ENCODE results near the gene ZNF385C.

Gene ZNF385C

DNA sequence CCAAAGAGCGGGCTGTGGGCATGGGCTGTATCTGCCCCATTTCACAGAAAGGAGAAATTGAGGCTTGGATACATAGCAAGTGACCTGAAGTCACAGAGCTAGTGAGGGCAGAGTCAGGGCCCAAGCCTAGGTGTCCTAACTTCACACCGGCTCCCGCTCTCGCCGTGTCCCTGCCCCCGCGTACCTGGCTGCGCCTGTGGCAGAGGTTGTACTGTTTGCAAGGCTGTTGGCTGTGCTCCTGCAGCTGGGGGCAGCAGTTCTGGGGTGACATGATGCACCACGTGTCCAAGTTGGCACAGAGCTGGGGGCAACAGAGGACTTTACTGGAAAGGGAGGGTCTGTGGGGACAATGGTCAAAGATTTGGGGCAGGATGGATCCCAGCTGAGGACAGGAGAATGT lies 10.8 kb upstream of the ZNF385C start:
- in situ Hi-C loops (cut with HindIII; ENCODE audit: low sequenced_read_pairs), result no loop called here

DNA sequence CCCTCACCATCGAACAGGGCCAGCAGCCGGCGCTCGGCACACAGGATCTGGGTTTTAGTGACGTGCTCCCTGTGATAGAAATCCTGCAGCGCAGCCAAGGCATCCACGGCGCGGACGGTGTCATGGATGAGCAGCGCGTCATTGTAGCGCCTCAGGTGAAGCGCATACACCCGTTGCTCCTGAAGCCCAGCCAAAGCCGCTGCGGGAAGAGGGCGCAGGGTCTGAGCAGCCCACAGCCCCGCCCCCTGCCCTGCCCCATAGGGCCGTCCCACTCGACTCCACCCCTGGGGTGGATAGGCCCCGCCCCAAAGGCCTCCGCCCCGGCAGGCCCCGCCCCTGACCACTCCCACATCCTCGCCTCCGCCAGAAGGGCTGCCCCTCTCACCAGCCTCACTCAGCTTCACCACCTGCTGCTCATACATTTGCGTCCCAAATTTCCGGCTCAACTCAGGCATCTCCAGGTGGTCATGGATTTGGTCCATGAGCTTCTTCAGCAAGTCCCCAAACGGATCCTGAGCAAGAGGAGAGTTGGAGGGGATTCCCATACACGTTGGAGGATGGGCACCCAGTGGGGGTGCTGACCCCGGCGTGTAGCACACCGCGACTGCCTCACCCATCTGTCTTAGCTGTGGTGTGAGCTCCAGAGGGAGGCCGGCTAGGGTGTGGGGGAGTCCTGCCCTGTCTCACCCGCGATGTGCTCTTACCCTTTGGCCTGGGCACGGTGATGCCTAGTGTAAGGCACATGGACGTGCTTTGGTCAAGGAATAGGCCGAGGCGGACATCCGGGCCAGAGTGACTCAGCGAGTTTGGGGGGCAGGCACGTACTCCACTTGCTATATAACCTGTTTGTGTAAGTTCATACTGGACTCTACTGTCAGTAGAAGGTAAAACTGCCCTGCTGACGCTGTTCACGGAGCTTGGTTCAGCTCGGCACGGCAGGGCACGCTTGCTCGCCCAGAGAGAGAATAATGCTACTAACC lies 9.6 kb upstream of the ZNF385C start:
- in situ Hi-C loops (cut with HindIII; ENCODE audit: low sequenced_read_pairs), result no loop called here

DNA sequence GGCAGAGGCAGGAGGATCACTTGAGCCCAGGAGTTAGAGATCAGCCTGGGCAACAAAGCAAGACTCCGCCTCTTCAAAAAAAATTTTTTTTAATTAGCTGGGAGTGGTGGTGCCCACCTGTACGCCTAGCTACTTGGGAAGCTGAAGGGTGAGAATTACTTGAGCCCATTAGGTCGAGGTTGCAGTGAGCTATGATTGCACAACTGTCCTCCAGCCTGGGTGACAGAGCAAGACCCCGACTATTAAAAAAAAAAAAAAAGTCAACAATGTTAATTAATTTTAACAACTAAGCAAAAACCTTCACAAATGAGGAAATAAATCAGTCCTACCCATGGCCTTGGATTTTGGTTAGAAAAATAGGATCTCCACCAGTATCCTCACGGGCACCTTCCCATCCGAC lies 8.9 kb upstream of the ZNF385C start:
- in situ Hi-C loops (cut with HindIII; ENCODE audit: low sequenced_read_pairs), result no loop called here

DNA sequence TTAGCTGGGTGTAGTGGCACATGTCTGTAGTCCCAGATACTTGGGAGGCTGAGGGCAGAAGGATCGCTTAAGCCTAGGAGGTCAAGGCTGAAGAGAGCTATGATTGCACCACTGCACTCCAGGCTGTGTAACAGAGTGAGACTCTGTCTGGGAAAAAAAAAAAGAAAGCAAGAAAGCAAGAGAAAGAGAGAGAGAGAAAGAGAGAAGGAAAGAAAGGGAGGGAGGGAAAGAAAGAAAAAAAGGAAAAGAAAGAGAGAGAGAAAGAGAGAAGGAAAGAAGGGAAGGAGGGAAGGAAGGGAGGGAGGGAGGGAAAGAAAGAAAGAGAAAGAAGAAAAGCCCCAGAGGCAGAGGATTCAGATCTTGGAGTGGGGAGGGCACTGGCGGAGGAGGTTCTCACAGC lies 7.7 kb upstream of the ZNF385C start:
- in situ Hi-C loops (cut with HindIII; ENCODE audit: low sequenced_read_pairs), result no loop called here

DNA sequence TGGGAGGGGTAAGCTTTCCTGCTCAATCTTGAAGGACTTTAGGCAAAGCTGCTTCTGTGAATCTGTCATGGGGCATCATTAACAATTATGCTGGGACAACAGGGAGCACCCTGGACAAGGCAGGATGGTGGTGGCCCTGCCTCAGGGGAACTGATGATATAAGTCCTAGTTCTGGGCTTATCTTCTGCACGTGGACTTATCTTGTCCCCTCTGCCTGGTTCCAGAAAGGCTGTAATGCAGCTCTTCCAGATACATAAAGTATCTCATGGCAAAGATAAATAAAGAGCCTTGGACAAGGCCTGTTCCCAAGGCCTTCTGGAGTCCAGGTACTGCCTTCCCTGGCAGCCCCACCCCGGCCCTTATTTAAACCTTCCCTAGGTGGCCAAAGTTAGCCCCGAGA lies 6.0 kb upstream of the ZNF385C start:
- in situ Hi-C loops (cut with HindIII; ENCODE audit: low sequenced_read_pairs), result loop anchor here (5.0 kb wide), 1 partner anchor 137 kb away; the partner anchor contains the start of gene CNP

DNA sequence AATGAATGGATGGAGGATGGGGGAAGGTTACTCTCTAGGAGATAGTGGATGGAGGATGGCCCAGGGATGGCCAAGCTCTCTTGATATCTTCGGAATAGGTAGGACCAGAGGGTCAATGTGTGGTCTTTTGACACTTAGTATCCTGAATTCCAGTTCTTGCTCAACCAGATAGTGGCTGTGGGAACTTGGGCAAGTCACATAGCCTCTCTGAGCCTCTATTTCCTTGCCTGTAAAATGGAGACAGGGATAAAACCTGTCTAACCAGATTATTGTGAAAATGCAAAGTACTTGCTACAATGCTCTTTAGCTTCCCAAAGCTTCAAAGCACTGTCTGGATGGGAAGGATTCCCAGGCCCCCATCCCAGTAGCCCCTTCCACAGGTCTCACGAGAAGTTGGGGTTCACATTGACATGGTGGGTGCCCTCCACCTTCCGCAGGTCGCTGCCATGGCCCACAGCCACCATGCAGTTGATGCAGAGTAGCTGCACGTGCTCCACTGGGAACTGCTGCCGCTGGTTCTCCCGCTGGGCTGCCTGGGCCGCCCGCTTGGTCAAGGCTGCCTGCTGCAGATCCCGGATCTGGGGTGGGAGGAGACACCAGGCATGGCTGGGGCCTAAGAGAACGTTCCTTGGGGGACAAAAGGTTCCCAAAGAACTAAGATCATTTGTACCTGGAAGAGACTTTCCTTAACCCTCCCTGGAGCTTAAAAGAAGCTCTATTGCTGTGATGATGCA lies 5.1 kb upstream of the ZNF385C start:
- in situ Hi-C loops (cut with HindIII; ENCODE audit: low sequenced_read_pairs), result loop anchor here (5.0 kb wide), 1 partner anchor 136 kb away; the partner anchor contains the start of gene CNP

DNA sequence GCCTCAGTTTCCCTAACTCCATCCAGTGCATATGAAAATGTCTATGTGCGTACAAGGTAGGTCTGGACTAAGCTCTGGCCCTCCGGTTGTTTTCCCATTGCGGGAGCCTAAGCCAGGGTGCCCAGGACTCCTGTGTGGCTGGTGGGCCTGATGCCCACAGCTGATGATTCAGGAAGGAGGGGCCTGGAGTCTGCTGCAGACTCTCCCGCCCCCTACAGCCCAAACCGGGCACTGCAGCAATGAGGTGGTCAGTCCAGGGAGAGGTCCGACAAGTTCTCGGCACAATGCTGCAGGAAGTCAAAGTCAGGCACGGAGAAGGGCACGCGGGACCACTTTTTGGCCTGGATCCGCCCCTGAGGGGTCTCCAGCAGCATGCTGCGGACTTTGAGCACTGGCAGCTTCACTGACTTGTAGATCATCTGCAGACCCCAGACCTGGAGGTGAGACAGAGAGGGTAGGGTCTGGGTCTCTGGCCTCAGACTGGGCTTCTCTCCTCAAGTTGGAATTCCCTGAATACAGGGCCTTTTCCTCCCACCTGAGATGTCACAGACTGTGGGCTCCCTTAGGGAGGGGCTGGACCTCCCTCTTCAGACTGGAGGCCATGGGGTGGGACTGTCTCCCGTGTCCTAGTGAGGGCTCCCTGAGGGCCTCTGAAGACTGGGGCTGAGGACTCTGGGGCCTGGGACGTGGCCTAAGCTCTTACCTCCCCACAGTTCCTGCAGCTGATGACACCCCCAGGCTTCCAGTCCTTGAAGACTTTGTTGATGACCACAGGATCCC lies 3.4 kb upstream of the ZNF385C start:
- in situ Hi-C loops (cut with HindIII; ENCODE audit: low sequenced_read_pairs), result loop anchor here (5.0 kb wide), 1 partner anchor 134 kb away; the partner anchor contains the start of gene CNP

DNA sequence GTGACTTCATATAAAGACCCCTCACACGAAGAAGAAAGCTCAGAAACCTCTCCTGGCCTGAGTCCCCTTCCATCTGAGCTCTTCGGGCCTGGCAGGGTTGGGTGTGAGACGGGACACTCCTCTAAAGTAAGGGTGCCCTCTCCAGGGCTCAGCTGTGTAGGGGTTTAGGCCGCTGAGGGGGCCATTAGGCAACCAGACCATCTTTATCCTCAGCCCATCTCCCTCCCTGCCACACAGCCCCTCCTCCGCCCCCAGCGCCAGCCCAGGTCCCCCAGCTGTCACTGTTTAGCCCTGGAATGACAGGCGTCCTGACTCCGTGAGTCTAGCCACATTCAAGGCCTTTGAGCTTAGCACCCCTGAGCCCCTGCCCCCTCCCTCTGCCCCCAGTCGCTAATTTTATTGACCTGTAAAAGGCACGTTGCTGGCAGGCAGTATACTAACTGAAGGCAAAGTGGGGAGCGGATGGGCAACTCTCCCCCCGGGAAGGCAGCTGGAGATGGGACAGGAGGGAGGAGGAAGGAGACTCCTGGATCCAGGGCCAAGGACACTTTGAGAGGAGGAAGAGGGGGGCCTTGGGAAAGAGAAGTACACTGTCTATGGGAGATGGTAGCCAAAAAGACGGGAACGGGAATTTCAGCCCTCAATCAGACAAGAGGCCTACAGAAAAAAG lies 592 bp upstream of the ZNF385C start:
- in situ Hi-C loops (cut with HindIII; ENCODE audit: low sequenced_read_pairs), result no loop called here

DNA sequence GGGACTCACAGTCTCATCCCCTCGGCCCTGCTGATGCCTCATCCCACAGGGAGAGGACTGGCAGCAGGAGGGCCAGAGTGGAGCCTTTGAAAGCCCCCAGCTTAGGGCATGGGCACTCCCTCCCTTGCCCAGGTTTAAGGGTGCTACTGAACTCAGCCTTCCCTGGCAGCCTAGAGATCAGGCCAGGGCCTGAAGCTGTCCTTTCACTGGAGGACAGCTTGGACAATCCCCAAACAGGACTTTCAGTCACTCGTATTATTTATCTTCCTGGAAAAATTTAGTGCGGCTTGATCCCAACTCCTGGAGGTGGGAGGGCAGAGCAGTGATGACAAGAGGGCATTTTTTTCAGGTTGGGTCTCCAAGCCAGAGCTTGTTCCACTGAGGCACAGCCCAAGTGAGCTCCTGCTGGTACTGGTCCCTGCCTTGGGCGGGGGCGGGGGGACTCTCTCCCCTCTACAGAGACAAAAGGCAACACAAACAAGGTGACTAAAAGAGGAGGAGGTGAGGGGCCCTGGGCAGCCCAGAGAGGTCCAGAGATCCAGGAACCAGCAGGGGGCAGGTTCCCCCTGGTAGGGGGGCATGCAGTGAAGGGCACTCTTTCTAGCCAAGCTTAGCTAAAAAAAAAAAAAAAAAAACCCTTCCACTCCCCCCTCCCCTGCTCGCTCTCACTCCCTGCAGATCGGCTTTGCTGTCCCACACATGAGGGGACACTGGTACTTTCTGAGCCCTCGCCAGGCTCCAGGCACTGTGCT lies 1.7 kb downstream of the ZNF385C start:
- in situ Hi-C loops (cut with HindIII; ENCODE audit: low sequenced_read_pairs), result no loop called here

DNA sequence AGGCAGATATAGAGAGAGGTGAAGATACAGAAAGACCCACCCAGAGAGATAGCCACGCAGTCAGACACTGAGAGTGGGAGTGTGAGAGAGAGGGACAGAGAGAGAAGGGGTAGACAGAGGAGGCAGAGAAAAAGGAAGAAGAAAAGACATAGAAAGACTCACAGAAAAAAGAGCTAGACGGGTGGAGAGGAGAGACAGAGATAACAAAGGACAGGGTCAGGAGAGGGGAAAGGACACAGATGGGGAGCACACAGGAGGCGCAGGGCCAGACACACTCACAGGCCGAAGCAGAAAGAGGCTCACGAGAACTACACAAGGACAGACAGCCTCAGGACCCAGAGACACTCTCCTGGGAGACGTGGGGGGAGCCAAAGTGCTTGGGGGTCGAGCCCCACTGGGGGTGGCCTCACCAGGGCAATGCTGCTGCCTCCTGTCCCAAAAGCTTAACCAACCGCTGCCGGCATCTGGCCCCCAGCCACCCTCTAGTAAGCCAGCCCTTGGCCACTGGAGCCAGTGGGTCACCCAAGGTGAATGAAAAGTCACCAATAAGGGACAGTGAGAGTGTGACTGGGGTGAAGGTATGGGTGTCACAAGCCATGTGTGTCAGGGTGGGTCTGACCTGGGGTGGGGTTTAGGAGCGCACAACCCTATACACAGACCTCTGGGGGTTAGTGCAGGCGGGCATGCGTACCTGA lies 3.8 kb downstream of the ZNF385C start:
- in situ Hi-C loops (cut with HindIII; ENCODE audit: low sequenced_read_pairs), result no loop called here

DNA sequence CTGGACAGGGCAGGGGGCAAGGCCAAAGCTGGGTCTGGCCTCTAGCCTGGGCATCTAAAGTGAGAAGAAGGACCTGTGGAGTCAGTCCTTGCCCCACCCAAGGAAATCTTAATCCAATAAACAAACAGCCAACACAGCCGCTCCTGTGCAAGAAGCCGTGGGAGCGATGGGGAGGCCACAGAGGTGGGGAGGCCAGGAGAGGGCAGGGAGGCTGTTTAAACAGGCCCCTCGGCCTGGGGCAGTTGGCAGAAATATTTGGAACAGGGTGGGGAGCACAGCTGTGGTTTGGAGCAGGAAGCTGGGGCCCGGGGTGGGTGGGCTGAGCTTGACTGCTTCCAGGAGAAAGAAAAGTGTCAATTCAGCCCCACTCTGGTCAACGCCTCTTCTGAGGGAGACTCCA lies 5.3 kb downstream of the ZNF385C start:
- in situ Hi-C loops (cut with HindIII; ENCODE audit: low sequenced_read_pairs), result no loop called here

DNA sequence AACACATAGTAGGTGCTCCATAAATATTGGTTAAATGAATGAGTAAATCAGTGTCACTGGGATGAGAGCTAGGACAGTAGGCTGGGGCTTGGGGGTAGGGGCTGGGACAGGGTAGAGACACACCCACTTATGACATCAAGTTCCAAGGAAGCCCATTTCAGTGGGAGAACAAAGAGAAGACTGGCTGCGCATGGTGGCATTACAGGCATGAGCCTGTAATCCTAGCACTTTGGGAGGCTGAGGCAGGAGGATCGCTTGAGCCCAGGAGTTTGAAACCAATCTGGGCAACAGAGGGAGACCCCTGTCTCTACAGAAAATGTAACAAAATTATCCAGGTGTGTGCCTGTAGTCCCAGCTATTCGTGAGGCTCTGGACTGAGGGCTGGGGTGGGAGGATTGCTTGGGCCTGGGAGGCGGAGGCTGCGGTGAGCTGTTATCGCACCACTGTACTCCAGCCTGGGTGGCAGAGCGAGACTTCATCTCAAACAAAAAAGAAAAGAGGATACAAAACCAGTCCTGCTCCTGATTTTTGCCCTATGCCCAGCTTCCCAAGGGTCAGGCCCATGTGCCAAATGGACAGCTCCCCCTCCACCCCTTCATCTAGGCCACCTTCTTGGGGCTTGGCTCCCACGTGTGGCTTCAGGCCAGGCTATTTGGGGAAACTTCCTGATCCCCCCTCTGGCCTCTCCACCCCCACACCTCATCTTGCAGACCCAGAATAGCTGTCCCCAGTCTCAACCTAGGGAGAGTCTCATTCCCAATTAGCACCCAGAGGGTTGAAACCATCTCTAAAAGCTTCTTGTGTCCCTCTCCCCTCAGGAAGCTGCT lies 7.1 kb downstream of the ZNF385C start:
- in situ Hi-C loops (cut with HindIII; ENCODE audit: low sequenced_read_pairs), result no loop called here

DNA sequence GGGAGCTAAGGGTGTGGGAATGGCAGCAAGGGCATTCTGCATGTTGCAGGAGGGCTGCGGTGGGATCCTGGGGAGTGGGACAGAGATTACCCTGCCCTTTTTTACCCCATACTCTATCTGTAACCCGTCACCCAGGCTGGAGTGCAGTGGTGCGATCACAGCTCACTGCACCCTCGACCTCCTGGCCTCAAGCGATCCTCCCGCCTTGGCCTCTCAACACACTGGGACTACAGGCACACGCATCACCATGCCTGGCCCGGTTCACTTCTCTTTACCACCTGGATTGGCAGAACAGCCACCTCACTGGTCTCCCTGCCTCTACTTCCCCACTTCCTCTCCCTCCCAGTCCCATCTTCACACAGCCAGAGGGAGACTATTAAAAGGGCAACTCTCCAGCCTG lies 9.5 kb downstream of the ZNF385C start:
- in situ Hi-C loops (cut with HindIII; ENCODE audit: low sequenced_read_pairs), result no loop called here

DNA sequence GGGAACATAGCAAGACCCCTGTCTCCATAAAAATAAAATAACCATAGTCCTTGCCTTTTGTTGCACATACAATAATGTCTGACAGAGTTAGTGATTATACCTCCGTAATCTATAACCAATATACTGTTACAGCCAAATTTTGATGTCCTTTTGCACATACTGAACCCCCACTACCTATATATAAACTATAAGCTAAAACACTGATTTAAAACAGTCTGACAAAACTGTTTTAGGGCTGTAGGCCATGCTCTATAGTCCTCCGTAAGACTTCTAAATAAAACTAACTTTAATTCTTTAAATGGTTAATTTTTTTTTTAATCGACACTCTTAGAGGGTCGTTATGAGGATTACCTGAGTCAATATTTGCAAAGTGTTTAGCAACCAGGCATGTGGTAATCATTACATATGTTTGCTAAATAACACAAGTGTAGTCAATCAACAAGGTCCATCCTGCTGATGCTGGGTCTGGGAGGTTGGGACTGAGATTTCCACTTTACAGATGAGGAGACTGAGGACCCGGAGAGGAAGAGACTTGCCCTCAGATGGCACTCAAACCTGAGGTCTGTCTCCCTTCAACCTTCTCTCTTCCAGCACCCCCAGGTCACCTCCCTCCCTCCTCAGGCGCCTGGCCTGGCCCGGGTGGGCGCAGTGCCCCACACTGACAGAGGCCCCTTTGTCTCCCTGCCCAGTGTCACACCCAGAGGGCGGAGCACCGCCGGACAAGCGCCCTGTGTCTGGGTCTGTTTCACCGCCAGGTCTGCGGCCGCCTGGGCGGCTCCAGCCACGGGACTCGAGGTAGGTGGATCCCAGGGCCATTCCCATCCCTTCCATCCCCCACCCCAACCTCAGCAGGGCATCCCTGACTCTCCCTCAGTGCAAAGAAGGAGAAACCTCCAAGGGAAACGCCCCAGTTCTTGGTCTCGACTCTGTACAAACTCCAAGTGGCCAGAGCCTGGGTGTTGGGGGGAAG lies 10.3 kb downstream of the ZNF385C start:
- in situ Hi-C loops (cut with HindIII; ENCODE audit: low sequenced_read_pairs), result no loop called here

DNA sequence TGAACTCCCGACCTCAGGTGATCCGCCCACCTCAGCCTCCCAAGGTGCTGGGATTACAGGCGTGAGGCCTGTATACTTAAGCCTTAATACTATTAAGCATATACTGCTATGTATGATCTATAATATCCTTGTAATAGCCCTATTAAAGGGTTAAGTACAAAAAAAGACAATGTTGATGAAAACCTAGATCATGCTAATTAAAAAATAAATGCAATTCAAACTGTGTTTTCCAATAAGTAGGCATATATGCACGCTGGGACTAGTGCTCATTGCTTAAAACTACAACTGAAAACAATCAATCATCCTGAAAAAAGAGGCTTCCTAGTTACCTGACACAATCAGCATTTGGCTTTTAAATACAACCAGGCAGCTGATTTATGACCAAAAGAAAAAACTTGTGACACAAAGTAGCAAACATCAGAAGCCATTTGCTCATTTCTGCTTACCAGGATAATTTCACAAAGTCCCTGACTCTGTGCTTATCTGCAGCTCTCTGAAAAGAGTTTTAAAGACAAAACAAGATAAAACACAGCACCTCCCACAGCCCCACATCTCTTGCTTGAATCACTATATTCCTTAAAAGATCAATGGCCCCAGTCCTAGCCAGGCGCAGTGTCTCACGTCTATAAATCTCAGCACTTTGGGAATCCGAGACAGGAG lies 11.1 kb downstream of the ZNF385C start:
- in situ Hi-C loops (cut with HindIII; ENCODE audit: low sequenced_read_pairs), result no loop called here

DNA sequence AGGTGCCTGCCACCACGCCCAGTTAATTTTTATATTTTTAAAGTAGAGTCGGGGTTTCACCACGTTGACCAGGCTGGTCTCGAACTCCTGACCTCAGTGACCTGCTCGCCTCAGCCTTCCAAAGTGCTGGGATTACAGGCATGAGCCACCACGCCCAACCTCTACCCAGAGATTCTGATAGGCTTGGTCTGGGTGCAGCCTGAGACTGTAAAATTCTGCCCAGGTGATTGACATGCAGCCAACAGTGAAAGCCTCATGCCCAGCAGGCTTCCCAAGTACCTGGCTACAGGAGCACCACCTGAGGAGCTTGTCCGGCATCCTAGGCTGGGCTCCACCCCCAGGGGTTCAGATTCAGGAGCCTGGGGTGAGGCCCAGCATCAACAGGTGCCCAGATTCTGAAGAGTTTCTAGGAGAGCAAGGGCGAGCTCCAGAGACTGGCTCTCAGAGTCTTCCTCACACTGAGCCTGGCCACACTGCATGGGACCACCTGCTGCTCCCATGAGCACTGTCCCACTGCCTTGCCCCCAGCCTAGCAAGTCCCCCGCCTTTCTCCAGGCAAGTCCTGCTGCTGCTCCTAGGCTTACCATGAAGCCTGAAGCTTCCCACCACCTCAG lies 16.6 kb downstream of the ZNF385C start:
- in situ Hi-C loops (cut with HindIII; ENCODE audit: low sequenced_read_pairs), result loop anchor here (5.0 kb wide), 2 partner anchors 44 to 91 kb away; no protein-coding TSS in a partner anchor

Measured in endothelial cell of hepatic sinusoid (primary cell).